HepG2 (cell line): ENCODE data around the gene NCF2.

Experiments used
- EZH2 ChIP-seq: conservative IDR thresholded peaks from 2 replicates; pipeline ENCODE4 v1.6.1; 2012; ENCODE audit warnings: mild to moderate bottlenecking, low read depth, low read length, moderate library complexity
- KDM1A ChIP-seq: IDR thresholded peaks from 2 replicates; pipeline ENCODE4 v1.6.1; 2016; ENCODE audit warnings: missing compliant biosample characterization
- KDM5B ChIP-seq: sonication (generic); formaldehyde crosslinking; IDR thresholded peaks from 2 replicates; pipeline ENCODE4 v1.4.0; 2020; ENCODE audit warnings: missing genetic modification reagents, mild to moderate bottlenecking, borderline replicate concordance
- NR2C2 ChIP-seq: sonication (generic); formaldehyde crosslinking; IDR thresholded peaks from 2 replicates; pipeline ENCODE4 v1.4.0; 2020; ENCODE audit warnings: missing genetic modification reagents, mild to moderate bottlenecking, moderate library complexity, borderline replicate concordance
- RELA ChIP-seq: sonication (generic); formaldehyde crosslinking; IDR thresholded peaks from 2 replicates; pipeline ENCODE4 v1.4.0; 2020; ENCODE audit warnings: missing genetic modification reagents
- SP1 ChIP-seq, 2 experiments: fragments of 450-650 bp in 1 of 2; sonication (generic) in 1 of 2; formaldehyde crosslinking in 1 of 2; IDR thresholded peaks; 2 replicates each; pipeline versions ENCODE4 v1.4.0 to v1.6.1; 2016 to 2020; ENCODE audit warnings: missing genetic modification reagents in 1 of 2
- STAG1 ChIP-seq: sonication (generic); formaldehyde crosslinking; IDR thresholded peaks from 2 replicates; pipeline ENCODE4 v1.4.0; 2020; ENCODE audit warnings: missing genetic modification reagents
- ZBTB1 ChIP-seq: sonication (generic); formaldehyde crosslinking; IDR thresholded peaks from 2 replicates; pipeline ENCODE4 v1.4.0; 2020; ENCODE audit warnings: missing genetic modification reagents, borderline replicate concordance
- TF ChIP-seq, protein P1 (sequence below): sonication (generic); formaldehyde crosslinking; IDR thresholded peaks from 2 replicates; pipeline ENCODE4 v1.5.0; 2020; ENCODE audit warnings: mild to moderate bottlenecking, missing genetic modification reagents, moderate library complexity

DNA sequence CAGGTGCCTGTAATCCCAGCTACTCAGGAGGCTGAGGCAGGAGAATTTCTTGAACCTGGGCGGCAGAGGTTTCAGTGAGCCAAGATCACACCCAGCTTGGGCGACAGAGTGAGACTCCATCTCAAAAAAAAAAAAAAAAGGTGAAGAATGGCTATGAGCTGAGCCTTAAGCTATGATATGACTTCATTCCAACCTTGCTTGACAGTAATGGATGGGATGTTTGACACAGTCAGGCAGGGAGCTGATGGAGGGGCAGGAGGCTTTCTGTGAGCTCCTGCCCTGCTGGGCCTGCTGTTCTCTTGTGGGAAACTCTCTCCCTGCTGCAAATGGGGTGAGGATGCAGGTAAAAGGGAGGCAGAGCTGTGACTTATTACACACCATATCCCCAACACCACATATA is 27.6 kb downstream of the NCF2 start:
- TF ChIP-seq RELA (CRISPR knock-in tag) (no peak), KDM1A (CRISPR knock-in tag) (no peak), SP1 (IDR thresholded peaks at IDR 0.05) (no peak), SP1 (CRISPR knock-in tag; IDR thresholded peaks at IDR 0.05) (no peak), NR2C2 (CRISPR knock-in tag) (no peak), STAG1 (CRISPR knock-in tag) (no peak), ZBTB1 (CRISPR knock-in tag) (no peak), KDM5B (CRISPR knock-in tag) (no peak), EZH2 (no peak)
- TF ChIP-seq, protein P1, sequence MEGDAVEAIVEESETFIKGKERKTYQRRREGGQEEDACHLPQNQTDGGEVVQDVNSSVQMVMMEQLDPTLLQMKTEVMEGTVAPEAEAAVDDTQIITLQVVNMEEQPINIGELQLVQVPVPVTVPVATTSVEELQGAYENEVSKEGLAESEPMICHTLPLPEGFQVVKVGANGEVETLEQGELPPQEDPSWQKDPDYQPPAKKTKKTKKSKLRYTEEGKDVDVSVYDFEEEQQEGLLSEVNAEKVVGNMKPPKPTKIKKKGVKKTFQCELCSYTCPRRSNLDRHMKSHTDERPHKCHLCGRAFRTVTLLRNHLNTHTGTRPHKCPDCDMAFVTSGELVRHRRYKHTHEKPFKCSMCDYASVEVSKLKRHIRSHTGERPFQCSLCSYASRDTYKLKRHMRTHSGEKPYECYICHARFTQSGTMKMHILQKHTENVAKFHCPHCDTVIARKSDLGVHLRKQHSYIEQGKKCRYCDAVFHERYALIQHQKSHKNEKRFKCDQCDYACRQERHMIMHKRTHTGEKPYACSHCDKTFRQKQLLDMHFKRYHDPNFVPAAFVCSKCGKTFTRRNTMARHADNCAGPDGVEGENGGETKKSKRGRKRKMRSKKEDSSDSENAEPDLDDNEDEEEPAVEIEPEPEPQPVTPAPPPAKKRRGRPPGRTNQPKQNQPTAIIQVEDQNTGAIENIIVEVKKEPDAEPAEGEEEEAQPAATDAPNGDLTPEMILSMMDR (CRISPR knock-in tag): no peak
